ENCODE measurements around the gene PNPLA3. TPM values are rescaled to one million over a fixed set of nuclear protein-coding genes. Genes with fewer than 3 reads are reported as not detected.

Gene PNPLA3
- total RNA-seq, 1 donor from 2014 or later, result 18.3 TPM

DNA sequence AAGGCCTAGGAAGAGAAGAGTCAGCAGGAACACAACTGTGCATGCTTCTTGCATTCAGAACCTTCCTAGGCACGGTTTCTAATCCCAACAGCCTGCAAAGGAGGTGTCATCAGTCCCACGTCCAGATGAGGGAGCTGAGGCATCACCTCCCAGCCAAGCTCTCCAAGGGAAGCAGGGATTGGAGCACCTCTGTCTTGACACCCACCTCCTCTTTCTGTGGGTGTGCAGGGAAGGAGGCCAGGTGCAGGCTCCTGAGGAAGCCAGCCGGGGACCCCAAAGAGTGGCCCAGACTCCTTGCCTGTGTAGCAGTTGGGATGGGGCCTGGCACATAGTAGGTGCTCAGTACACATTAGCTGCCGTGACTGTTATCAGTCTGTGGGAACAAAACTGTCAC lies 33.7 kb upstream of the PNPLA3 start:
- no peak for DNase-seq (ENCODE audit: low spot score)
- H3K4me1 Mint-ChIP-seq (ENCODE audit: unreplicated experiment), result no peaks in the 10 kb centered on the region

DNA sequence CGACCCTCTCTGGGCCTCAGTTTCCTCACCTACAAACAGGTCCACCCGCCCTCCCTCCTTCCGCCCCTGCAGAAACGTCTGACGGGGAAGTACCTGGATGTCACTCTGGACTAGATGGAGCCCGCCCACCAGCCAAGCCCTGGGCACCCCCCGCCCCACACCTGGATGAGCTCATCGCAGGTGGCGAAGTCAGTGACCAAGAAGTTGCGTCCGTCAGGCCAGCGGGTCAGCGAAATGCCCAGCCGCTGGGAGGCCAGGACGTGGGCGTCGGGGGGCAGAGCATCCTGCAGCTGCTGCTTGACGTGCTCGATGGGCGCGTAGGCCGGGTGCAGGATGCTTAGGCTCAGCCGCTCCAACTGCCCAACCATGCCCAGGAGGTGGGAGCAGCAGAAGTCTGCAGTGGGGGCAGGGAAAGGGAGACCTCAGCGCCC lies 32.7 kb upstream of the PNPLA3 start:
- Mint-ChIP-seq H3K27ac (ENCODE audit: unreplicated experiment) (no peak overlapping the region), H3K27me3 (ENCODE audit: unreplicated experiment) (peaks cover 2% of the 10 kb centered on the region), H3K9me3 (ENCODE audit: unreplicated experiment) (no peaks in the 10 kb centered on the region), H3K4me1 (ENCODE audit: unreplicated experiment) (no peaks in the 10 kb centered on the region), H3K36me3 (ENCODE audit: low read depth, unreplicated experiment) (no peaks in the 10 kb centered on the region), H3K4me3 (ENCODE audit: unreplicated experiment) (no peak overlapping the region)
- no peak for DNase-seq (ENCODE audit: low spot score)
- TF ChIP-seq, protein P1, sequence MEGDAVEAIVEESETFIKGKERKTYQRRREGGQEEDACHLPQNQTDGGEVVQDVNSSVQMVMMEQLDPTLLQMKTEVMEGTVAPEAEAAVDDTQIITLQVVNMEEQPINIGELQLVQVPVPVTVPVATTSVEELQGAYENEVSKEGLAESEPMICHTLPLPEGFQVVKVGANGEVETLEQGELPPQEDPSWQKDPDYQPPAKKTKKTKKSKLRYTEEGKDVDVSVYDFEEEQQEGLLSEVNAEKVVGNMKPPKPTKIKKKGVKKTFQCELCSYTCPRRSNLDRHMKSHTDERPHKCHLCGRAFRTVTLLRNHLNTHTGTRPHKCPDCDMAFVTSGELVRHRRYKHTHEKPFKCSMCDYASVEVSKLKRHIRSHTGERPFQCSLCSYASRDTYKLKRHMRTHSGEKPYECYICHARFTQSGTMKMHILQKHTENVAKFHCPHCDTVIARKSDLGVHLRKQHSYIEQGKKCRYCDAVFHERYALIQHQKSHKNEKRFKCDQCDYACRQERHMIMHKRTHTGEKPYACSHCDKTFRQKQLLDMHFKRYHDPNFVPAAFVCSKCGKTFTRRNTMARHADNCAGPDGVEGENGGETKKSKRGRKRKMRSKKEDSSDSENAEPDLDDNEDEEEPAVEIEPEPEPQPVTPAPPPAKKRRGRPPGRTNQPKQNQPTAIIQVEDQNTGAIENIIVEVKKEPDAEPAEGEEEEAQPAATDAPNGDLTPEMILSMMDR (IDR thresholded peaks at IDR 0.05; ENCODE audit: unreplicated experiment), result no peak

More for the DNA sequence above, 33.7 kb upstream of the PNPLA3 start:
- H3K4me3 Mint-ChIP-seq (ENCODE audit: unreplicated experiment), result no peak overlapping the region
- H3K27ac Mint-ChIP-seq (ENCODE audit: unreplicated experiment), result no peak overlapping the region
- H3K27me3 Mint-ChIP-seq (ENCODE audit: unreplicated experiment), result peaks cover 7% of the 10 kb centered on the region
- TF ChIP-seq, protein P1 (IDR thresholded peaks at IDR 0.05; ENCODE audit: unreplicated experiment), result no peak
- H3K36me3 Mint-ChIP-seq (ENCODE audit: low read depth, unreplicated experiment), result no peaks in the 10 kb centered on the region
- H3K9me3 Mint-ChIP-seq (ENCODE audit: unreplicated experiment), result no peaks in the 10 kb centered on the region

DNA sequence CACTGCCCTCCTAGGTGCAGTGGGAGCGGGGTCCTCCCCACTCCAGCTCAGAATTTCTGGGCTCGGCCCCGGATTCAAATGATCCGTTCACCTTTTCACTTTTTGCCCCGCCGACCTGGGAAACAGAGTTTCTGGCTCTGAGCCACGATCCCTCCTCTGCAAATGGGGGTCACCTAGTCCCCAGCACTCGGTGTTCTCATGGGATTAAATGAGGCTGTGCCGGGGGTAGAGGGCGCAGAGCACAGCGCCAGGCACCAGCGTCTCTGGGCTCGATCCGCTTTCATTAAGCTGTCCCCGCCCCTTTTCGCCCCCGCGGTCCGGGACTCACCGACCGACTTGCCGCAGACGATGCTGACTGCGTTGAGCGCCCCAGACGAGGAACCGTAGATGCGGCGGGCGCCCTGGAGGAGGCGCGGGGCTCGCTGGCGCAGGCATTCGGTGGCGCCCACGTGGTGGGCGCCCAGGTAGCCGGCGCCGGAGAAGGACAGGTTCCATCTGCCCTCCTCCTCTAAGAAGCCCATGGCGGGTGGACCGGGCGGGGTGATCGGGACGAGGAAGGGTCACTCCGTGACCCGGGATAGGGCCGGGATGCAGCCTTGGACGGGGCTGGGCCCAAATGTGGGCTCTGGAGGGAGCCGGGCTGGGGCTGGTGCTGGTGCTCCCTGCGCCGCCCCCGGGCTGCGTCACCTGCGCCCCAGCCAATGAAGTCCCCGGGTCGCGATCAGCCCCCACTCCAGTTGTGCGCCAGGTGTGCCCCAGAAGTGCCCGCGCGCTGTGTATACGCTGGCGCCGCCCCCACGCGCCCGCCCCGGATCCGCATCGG lies 32.0 kb upstream of the PNPLA3 start, which contains the start of gene PNPLA5:
Gene PNPLA5, minus strand, starts transcription at position 654 of the 823 bp plus-strand sequence. Its CDS starts 133 bp downstream, at position 521.
- Mint-ChIP-seq H3K4me3 (ENCODE audit: unreplicated experiment) (no peak within 1 kb of the TSS), H3K9me3 (ENCODE audit: unreplicated experiment) (no peaks in the 10 kb centered on the region), H3K36me3 (ENCODE audit: low read depth, unreplicated experiment) (no peaks in the 10 kb centered on the region), H3K4me1 (ENCODE audit: unreplicated experiment) (no peaks in the 10 kb centered on the region), H3K27me3 (ENCODE audit: unreplicated experiment) (peaks cover 2% of the 10 kb centered on the region), H3K27ac (ENCODE audit: unreplicated experiment) (no peak within 1 kb of the TSS)
- no peak for DNase-seq (ENCODE audit: low spot score)
- TF ChIP-seq, protein P1 (IDR thresholded peaks at IDR 0.05; ENCODE audit: unreplicated experiment), result no peak

DNA sequence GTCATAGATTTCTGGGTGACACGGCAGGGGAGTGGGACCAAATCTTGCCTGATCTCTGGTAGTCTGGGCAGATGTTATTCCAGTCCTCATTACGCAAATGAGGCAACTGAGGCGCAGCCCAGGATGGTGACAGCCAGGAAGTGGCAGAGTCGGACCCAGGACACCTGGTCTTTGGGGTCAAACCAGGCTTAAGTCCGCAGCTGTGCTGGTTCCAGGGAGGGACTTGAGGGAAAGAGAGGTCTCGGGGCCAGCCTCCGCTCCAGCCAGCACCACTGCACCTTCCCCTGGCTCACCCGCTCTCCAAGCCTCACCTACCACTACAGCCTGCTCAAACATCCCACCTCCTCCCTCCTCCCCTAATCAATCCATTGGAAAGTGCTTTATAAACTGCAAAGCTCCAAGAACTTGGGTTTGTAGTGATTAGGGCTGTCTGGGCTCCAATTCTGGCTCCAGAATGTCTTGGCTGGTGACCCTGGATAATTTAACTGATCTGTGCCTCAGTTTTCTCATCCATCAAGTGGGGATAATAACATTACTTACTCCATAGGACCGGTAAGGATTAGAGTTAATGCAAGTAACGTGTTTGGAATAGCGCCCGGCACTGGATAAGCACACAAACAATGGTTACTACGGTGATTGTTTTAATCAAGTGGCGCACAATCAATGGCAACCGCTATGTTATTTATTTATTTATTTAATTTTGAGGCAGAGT lies 31.3 kb upstream of the PNPLA3 start:
- TF ChIP-seq, protein P1 (IDR thresholded peaks at IDR 0.05; ENCODE audit: unreplicated experiment), result no peak

More for the DNA sequence above, 31.3 kb upstream of the PNPLA3 start:
- H3K36me3 Mint-ChIP-seq (ENCODE audit: low read depth, unreplicated experiment), result no peaks in the 10 kb centered on the region
- DNase-seq (ENCODE audit: low spot score), result no peak
- H3K9me3 Mint-ChIP-seq (ENCODE audit: unreplicated experiment), result no peaks in the 10 kb centered on the region
- H3K4me3 Mint-ChIP-seq (ENCODE audit: unreplicated experiment), result no peak overlapping the region
- H3K27me3 Mint-ChIP-seq (ENCODE audit: unreplicated experiment), result peaks cover 2% of the 10 kb centered on the region
- H3K4me1 Mint-ChIP-seq (ENCODE audit: unreplicated experiment), result no peaks in the 10 kb centered on the region
- H3K27ac Mint-ChIP-seq (ENCODE audit: unreplicated experiment), result no peak overlapping the region
